Peyer's patch (tissue), 4 donors: Measurements from ENCODE around the gene MPPED1.

Source experiments
- POLR2A ChIP-seq, 2 donors: fragments of 450-650 bp; IDR thresholded peaks; one replicate each; pipeline ENCODE4 v1.5.1; 2017; ENCODE audit warnings: antibody characterized with exemption in 2 of 2, mild to moderate bottlenecking in 2 of 2, moderate library complexity in 2 of 2
- TF ChIP-seq, protein P1 (sequence below), 6 experiments: fragments of 450-650 bp in 4 of 6; fragments of 200-600 bp in 2 of 6; sonication (generic) in 1 of 6; IDR thresholded peaks; one replicate each; pipeline ENCODE4 v1.5.1; 2017 to 2019; ENCODE audit warnings: antibody characterized with exemption in 6 of 6, mild to moderate bottlenecking in 3 of 6, moderate library complexity in 1 of 6

DNA sequence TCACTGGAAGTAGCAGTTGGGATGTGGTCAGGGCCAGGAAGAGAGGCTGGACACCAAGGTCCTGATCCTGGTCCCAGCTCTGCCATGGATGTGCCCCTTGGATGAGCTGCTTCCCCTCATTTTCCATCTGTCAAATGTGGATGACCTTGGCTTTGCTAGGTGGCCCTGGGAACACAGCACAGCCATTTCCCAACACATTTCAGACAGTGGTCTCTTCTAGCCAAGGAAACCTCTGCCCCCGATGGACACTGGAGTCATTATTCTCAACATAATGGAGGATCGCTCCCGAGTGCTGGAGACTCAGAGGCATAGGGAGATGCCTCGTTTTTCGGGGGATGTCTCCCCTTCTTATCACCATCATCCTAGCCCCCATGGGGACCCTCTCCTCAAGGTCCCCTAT, 13.6 kb upstream of the MPPED1 start:
- TF ChIP-seq, protein P1, sequence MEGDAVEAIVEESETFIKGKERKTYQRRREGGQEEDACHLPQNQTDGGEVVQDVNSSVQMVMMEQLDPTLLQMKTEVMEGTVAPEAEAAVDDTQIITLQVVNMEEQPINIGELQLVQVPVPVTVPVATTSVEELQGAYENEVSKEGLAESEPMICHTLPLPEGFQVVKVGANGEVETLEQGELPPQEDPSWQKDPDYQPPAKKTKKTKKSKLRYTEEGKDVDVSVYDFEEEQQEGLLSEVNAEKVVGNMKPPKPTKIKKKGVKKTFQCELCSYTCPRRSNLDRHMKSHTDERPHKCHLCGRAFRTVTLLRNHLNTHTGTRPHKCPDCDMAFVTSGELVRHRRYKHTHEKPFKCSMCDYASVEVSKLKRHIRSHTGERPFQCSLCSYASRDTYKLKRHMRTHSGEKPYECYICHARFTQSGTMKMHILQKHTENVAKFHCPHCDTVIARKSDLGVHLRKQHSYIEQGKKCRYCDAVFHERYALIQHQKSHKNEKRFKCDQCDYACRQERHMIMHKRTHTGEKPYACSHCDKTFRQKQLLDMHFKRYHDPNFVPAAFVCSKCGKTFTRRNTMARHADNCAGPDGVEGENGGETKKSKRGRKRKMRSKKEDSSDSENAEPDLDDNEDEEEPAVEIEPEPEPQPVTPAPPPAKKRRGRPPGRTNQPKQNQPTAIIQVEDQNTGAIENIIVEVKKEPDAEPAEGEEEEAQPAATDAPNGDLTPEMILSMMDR (IDR thresholded peaks at IDR 0.05), result no peak
- TF ChIP-seq POLR2A (IDR thresholded peaks at IDR 0.05), result no peak
